ENCODE data around the gene B3GNT9. TPM values are rescaled to one million over a fixed set of nuclear protein-coding genes. Genes with fewer than 3 reads are reported as not detected.

Gene B3GNT9
- total RNA-seq, 1 experiment from 2014 or later = 11.5 TPM

DNA sequence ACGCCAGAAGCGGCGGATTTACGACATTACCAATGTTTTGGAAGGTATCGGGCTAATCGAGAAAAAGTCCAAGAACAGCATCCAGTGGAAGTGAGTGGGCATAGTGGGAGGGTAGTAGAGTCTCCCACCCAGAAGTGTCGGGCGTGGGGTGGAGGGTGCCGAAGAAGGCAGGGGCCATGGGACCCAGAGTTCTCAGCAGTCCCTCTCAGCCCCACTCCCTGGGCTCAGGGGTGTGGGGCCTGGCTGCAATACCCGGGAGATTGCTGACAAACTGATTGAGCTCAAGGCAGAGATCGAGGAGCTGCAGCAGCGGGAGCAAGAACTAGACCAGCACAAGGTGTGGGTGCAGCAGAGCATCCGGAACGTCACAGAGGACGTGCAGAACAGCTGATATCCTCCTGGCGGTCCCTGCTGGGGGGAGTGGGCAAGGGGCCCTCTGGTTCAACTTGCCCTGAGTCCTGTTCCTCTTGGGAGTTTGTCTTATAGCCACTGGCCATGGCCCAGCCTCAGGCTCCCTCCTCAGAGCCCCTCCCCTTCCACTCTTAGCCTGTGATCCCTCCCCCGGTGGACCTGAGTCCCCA is 42.1 kb upstream of the B3GNT9 start:
- ChIA-PET CTCF (interaction anchor here (0.6 kb wide), 1 partner anchor 175 kb away, joined by 3 read pairs; no protein-coding TSS in a partner anchor), POLR2A (interaction anchor here (0.6 kb wide), 1 partner anchor 235 kb away, joined by 4 read pairs; no protein-coding TSS in a partner anchor)
- DNase-seq (ENCODE audit: low read depth, low spot score) (no peak), ATAC-seq (no peak)
- H3K9me3 ChIP-seq (ENCODE audit: control insufficient read depth, insufficient read depth, low read depth, low read length) = no peaks in the 10 kb centered on the region
- H3K27ac ChIP-seq (ENCODE audit: low read length) = peak overlapping the region; percentile 92
- BruUV-seq (replicated peaks) = TSS peak; percentile 76
- peaks cover 20% of the 10 kb centered on the region for H3K4me1 ChIP-seq (ENCODE audit: control insufficient read depth, insufficient read depth, low read length)
- H3K27me3 ChIP-seq (ENCODE audit: control insufficient read depth, insufficient read depth, low read length) = no peaks in the 10 kb centered on the region
- in situ Hi-C loops (cut with HindIII; ENCODE audit: low pct_unique_long_range_greater_than_20kb, low sequenced_read_pairs) (no loop called here), intact Hi-C loops (cut with micrococcal nuclease; ENCODE audit: unreplicated experiment) (no loop called here)
- TF ChIP-seq SIN3A (IDR thresholded peaks at IDR 0.05; ENCODE audit: borderline replicate concordance, insufficient read depth, low read depth, low read length) (no peak), TCF7L2 (IDR thresholded peaks at IDR 0.05; ENCODE audit: low read depth, low read length) (no peak), POLR2AphosphoS5 (IDR thresholded peaks at IDR 0.05; ENCODE audit: low read depth, low read length) (no peak)
- TF ChIP-seq, protein P1, sequence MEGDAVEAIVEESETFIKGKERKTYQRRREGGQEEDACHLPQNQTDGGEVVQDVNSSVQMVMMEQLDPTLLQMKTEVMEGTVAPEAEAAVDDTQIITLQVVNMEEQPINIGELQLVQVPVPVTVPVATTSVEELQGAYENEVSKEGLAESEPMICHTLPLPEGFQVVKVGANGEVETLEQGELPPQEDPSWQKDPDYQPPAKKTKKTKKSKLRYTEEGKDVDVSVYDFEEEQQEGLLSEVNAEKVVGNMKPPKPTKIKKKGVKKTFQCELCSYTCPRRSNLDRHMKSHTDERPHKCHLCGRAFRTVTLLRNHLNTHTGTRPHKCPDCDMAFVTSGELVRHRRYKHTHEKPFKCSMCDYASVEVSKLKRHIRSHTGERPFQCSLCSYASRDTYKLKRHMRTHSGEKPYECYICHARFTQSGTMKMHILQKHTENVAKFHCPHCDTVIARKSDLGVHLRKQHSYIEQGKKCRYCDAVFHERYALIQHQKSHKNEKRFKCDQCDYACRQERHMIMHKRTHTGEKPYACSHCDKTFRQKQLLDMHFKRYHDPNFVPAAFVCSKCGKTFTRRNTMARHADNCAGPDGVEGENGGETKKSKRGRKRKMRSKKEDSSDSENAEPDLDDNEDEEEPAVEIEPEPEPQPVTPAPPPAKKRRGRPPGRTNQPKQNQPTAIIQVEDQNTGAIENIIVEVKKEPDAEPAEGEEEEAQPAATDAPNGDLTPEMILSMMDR (IDR thresholded peaks at IDR 0.05) = no peak
- TF ChIP-seq, protein P2, sequence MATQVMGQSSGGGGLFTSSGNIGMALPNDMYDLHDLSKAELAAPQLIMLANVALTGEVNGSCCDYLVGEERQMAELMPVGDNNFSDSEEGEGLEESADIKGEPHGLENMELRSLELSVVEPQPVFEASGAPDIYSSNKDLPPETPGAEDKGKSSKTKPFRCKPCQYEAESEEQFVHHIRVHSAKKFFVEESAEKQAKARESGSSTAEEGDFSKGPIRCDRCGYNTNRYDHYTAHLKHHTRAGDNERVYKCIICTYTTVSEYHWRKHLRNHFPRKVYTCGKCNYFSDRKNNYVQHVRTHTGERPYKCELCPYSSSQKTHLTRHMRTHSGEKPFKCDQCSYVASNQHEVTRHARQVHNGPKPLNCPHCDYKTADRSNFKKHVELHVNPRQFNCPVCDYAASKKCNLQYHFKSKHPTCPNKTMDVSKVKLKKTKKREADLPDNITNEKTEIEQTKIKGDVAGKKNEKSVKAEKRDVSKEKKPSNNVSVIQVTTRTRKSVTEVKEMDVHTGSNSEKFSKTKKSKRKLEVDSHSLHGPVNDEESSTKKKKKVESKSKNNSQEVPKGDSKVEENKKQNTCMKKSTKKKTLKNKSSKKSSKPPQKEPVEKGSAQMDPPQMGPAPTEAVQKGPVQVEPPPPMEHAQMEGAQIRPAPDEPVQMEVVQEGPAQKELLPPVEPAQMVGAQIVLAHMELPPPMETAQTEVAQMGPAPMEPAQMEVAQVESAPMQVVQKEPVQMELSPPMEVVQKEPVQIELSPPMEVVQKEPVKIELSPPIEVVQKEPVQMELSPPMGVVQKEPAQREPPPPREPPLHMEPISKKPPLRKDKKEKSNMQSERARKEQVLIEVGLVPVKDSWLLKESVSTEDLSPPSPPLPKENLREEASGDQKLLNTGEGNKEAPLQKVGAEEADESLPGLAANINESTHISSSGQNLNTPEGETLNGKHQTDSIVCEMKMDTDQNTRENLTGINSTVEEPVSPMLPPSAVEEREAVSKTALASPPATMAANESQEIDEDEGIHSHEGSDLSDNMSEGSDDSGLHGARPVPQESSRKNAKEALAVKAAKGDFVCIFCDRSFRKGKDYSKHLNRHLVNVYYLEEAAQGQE (IDR thresholded peaks at IDR 0.05; ENCODE audit: insufficient read depth in 1 of 2, low read depth in 2 of 2, low read length in 1 of 2) = no peak
- peak overlapping the region; percentile 96 to 98 for H3K4me3 ChIP-seq (ENCODE audit: low read depth in 2 of 2, low read length in 2 of 2)
- peaks cover 17% of the 10 kb centered on the region for H3K36me3 ChIP-seq (ENCODE audit: control insufficient read depth, insufficient read depth, low read length)

DNA sequence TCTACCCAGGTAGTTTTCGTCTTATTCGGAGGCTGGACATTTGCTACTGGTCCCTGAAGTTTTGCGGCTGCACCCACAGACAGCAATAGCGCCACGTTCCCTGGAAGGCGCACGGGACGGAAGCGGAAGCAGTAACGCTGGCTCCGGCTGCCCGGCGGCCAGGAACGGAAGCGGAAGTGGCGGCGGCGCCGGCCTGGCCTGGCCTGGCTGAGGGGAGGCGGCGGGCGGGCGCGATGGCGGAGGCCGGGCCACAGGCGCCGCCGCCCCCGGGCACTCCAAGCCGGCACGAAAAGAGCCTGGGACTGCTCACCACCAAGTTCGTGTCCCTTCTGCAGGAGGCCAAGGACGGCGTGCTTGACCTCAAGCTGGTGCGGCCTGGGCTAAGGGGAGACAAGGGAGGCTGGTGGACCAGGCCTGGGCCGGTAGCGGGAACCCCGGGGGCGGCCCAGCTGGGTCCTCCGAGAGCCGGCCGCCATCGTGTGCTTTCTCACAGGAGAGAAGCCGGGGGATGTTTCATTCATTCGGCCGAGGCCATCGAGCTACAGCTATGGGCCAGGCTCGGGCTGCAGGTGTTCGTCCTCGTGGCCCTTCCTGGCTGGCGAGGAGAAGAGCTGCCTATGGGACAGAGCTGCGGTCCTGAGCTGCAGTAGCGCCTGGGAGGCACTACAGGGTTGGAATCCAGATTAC is 41.3 kb upstream of the B3GNT9 start, which contains the start of gene E2F4:
TSS of gene E2F4 (plus strand) at position 161 of the 687 bp plus-strand sequence. CDS start at position 234, 73 bp downstream.
- ChIA-PET CTCF (interaction anchor here (0.6 kb wide), 1 partner anchor 174 kb away, joined by 3 read pairs; no protein-coding TSS in a partner anchor), POLR2A (interaction anchor here (0.6 kb wide), 1 partner anchor 234 kb away, joined by 4 read pairs; no protein-coding TSS in a partner anchor)
- no peaks in the 10 kb centered on the region for H3K27me3 ChIP-seq (ENCODE audit: control insufficient read depth, insufficient read depth, low read length)
- TF ChIP-seq TCF7L2 (IDR thresholded peaks at IDR 0.05; ENCODE audit: low read depth, low read length) (no peak), SIN3A (IDR thresholded peaks at IDR 0.05; ENCODE audit: borderline replicate concordance, insufficient read depth, low read depth, low read length) (peak; percentile 83; the same call in 1 of the 2 replicates), POLR2AphosphoS5 (IDR thresholded peaks at IDR 0.05; ENCODE audit: low read depth, low read length) (peak; percentile 61; the same call in 1 of the 2 replicates)
- TF ChIP-seq, protein P2 (IDR thresholded peaks at IDR 0.05; ENCODE audit: insufficient read depth in 1 of 2, low read depth in 2 of 2, low read length in 1 of 2) = 0 out of 4 replicates have a peak, but pooled peaks of 1 of the 2 experiments have one; percentile 41
- TF ChIP-seq, protein P1 (IDR thresholded peaks at IDR 0.05) = no peak
- peaks cover 16% of the 10 kb centered on the region for H3K4me1 ChIP-seq (ENCODE audit: control insufficient read depth, insufficient read depth, low read length)
- H3K9me3 ChIP-seq (ENCODE audit: control insufficient read depth, insufficient read depth, low read depth, low read length) = no peaks in the 10 kb centered on the region
- intact Hi-C loops (cut with micrococcal nuclease; ENCODE audit: unreplicated experiment) (no loop called here), in situ Hi-C loops (cut with HindIII; ENCODE audit: low pct_unique_long_range_greater_than_20kb, low sequenced_read_pairs) (no loop called here)
- ATAC-seq (peak; percentile 99), DNase-seq (ENCODE audit: low read depth, low spot score) (peak; percentile 45)
- peak within 1 kb of the TSS; percentile 92 for H3K27ac ChIP-seq (ENCODE audit: low read length)
- no TSS peak for BruUV-seq (replicated peaks)
- peaks cover 17% of the 10 kb centered on the region for H3K36me3 ChIP-seq (ENCODE audit: control insufficient read depth, insufficient read depth, low read length)
- H3K4me3 ChIP-seq (ENCODE audit: low read depth in 2 of 2, low read length in 2 of 2) = peak within 1 kb of the TSS; percentile 96 to 98

Data from Panc1 (cell line).